ENCODE data around the gene POLR1F. TPM values are rescaled to one million over a fixed set of nuclear protein-coding genes. Genes with fewer than 3 reads are reported as not detected.
"Not testable (repeated sequence)": the region's sequence is repeated elsewhere in the genome, so short reads cannot be mapped to it uniquely, and the experiment has no call there.

POLR1F gene
- total RNA-seq, 2 experiments from 2014 or later, result 17.7 to 20.3 TPM

GRCh38 chr7:19707240-19707639 is 1.6 kb downstream of the POLR1F start:
- peaks cover 3% of the 10 kb centered on the region for H3K27me3 Mint-ChIP-seq (ENCODE audit: low read depth)
- DNase-seq (no peak), ATAC-seq (no peak)
- H3K36me3 Mint-ChIP-seq (ENCODE audit: low read depth), result peaks cover 13% of the 10 kb centered on the region
- peaks cover 37% of the 10 kb centered on the region for H3K4me1 Mint-ChIP-seq (ENCODE audit: low read depth)
- ChIA-PET CTCF (no interaction called here), POLR2A (no interaction called here)
- H3K4me3 Mint-ChIP-seq, result peak overlapping the region; percentile 96
- H3K27ac Mint-ChIP-seq, result no peak overlapping the region
- no peaks in the 10 kb centered on the region for H3K9me3 Mint-ChIP-seq (ENCODE audit: insufficient read depth)

- POLR2A ChIA-PET, result no interaction called here
- DNase-seq (no peak), ATAC-seq (no peak)
- CTCF ChIA-PET, result no interaction called here
- H3K9me3 Mint-ChIP-seq (ENCODE audit: insufficient read depth), result no peaks in the 10 kb centered on the region
- peaks cover 18% of the 10 kb centered on the region for H3K36me3 Mint-ChIP-seq (ENCODE audit: low read depth)
- no peak overlapping the region for H3K4me3 Mint-ChIP-seq
- H3K4me1 Mint-ChIP-seq (ENCODE audit: low read depth), result peaks cover 37% of the 10 kb centered on the region
- no peak overlapping the region for H3K27ac Mint-ChIP-seq
- no peaks in the 10 kb centered on the region for H3K27me3 Mint-ChIP-seq (ENCODE audit: low read depth)
Measured at GRCh38 chr7:19705663-19706062, 3.2 kb downstream of the POLR1F start.

GRCh38 chr7:19701471-19701870 is 7.4 kb downstream of the POLR1F start:
- CTCF ChIA-PET, result interaction anchor here (2.1 kb wide), 1 partner anchor 12 kb away, joined by 12 read pairs; no protein-coding TSS in a partner anchor
- no peak for ATAC-seq

GRCh38 chr7:19700936-19701335 is 7.9 kb downstream of the POLR1F start:
- peaks cover 37% of the 10 kb centered on the region for H3K36me3 Mint-ChIP-seq (ENCODE audit: low read depth)
- no peak overlapping the region for H3K4me3 Mint-ChIP-seq
- H3K27ac Mint-ChIP-seq, result no peak overlapping the region
- ATAC-seq, result no peak
- no peaks in the 10 kb centered on the region for H3K27me3 Mint-ChIP-seq (ENCODE audit: low read depth)
- H3K4me1 Mint-ChIP-seq (ENCODE audit: low read depth), result peaks cover 3% of the 10 kb centered on the region
- POLR2A ChIA-PET, result interaction anchor here (1.1 kb wide), 1 partner anchor 8 kb away, joined by 3 read pairs; the partner anchor contains the start of gene POLR1F
- CTCF ChIA-PET, result interaction anchor here (1.0 to 2.1 kb wide), 4 partner anchors 8 to 14 kb away, joined by 3 to 12 read pairs (median 8); partner anchors contain the start of gene POLR1F
- no peak for DNase-seq
- H3K9me3 Mint-ChIP-seq (ENCODE audit: insufficient read depth), result no peaks in the 10 kb centered on the region

More at GRCh38 chr7:19701471-19701870, 7.4 kb downstream of the POLR1F start:
- Mint-ChIP-seq H3K27me3 (ENCODE audit: low read depth) (no peaks in the 10 kb centered on the region), H3K4me3 (no peak overlapping the region), H3K36me3 (ENCODE audit: low read depth) (peaks cover 37% of the 10 kb centered on the region), H3K27ac (no peak overlapping the region), H3K9me3 (ENCODE audit: insufficient read depth) (no peaks in the 10 kb centered on the region), H3K4me1 (ENCODE audit: low read depth) (peaks cover 8% of the 10 kb centered on the region)
- DNase-seq, result no peak
- POLR2A ChIA-PET, result no interaction called here

GRCh38 chr7:19698331-19698730 is 10.5 kb downstream of the POLR1F start:
- Mint-ChIP-seq H3K4me3 (no peak overlapping the region), H3K36me3 (ENCODE audit: low read depth) (peaks cover 33% of the 10 kb centered on the region), H3K9me3 (ENCODE audit: insufficient read depth) (no peaks in the 10 kb centered on the region), H3K4me1 (ENCODE audit: low read depth) (no peaks in the 10 kb centered on the region), H3K27ac (no peak overlapping the region), H3K27me3 (ENCODE audit: low read depth) (no peaks in the 10 kb centered on the region)
- CTCF ChIA-PET, result interaction anchor here (1.6 kb wide), 1 partner anchor 10 kb away, joined by 6 read pairs; the partner anchor contains the start of gene POLR1F
- POLR2A ChIA-PET, result interaction anchor here (2.4 kb wide), 1 partner anchor 10 kb away, joined by 9 read pairs; the partner anchor contains the start of gene POLR1F
- no peak for DNase-seq
- no peak for ATAC-seq

- no peak for DNase-seq
- no peaks in the 10 kb centered on the region for H3K9me3 Mint-ChIP-seq (ENCODE audit: insufficient read depth)
- H3K4me1 Mint-ChIP-seq (ENCODE audit: low read depth), result no peaks in the 10 kb centered on the region
- no peaks in the 10 kb centered on the region for H3K27me3 Mint-ChIP-seq (ENCODE audit: low read depth)
- ATAC-seq, result no peak
- H3K36me3 Mint-ChIP-seq (ENCODE audit: low read depth), result peaks cover 24% of the 10 kb centered on the region
- H3K4me3 Mint-ChIP-seq, result no peak overlapping the region
- CTCF ChIA-PET, result no interaction called here
- H3K27ac Mint-ChIP-seq, result no peak overlapping the region
- POLR2A ChIA-PET, result interaction anchor here (0.8 kb wide), 1 partner anchor 11 kb away, joined by 3 read pairs; no protein-coding TSS in a partner anchor
Measured at GRCh38 chr7:19696926-19697325, 11.9 kb downstream of the POLR1F start.

- no peak overlapping the region for H3K27ac Mint-ChIP-seq
- peaks cover 5% of the 10 kb centered on the region for H3K36me3 Mint-ChIP-seq (ENCODE audit: low read depth)
- no peaks in the 10 kb centered on the region for H3K4me1 Mint-ChIP-seq (ENCODE audit: low read depth)
- no peak overlapping the region for H3K4me3 Mint-ChIP-seq
- DNase-seq (no peak), ATAC-seq (no peak)
- POLR2A ChIA-PET, result interaction anchor here (0.6 kb wide), 1 partner anchor 176 kb away, joined by 3 read pairs; no protein-coding TSS in a partner anchor
- CTCF ChIA-PET, result interaction anchor here (2.9 kb wide), 1 partner anchor 17 kb away, joined by 9 read pairs; the partner anchor contains the start of gene POLR1F
- H3K9me3 Mint-ChIP-seq (ENCODE audit: insufficient read depth), result no peaks in the 10 kb centered on the region
- no peaks in the 10 kb centered on the region for H3K27me3 Mint-ChIP-seq (ENCODE audit: low read depth)
Measured at GRCh38 chr7:19692111-19692828, 16.6 kb downstream of the POLR1F start.

GRCh38 chr7:19690736-19691135 is 18.1 kb downstream of the POLR1F start:
- CTCF ChIA-PET, result no interaction called here
- H3K9me3 Mint-ChIP-seq (ENCODE audit: insufficient read depth), result no peaks in the 10 kb centered on the region
- no peak for ATAC-seq

GRCh38 chr7:19689130-19689529 is 19.7 kb downstream of the POLR1F start:
- H3K36me3 Mint-ChIP-seq (ENCODE audit: low read depth); H3K4me3 Mint-ChIP-seq; H3K27ac Mint-ChIP-seq; POLR2A ChIA-PET; DNase-seq; CTCF ChIA-PET; ATAC-seq; H3K9me3 Mint-ChIP-seq (ENCODE audit: insufficient read depth); H3K27me3 Mint-ChIP-seq (ENCODE audit: low read depth); H3K4me1 Mint-ChIP-seq (ENCODE audit: low read depth): not testable (repeated sequence)

More at GRCh38 chr7:19690736-19691135, 18.1 kb downstream of the POLR1F start:
- Mint-ChIP-seq H3K4me1 (ENCODE audit: low read depth) (no peaks in the 10 kb centered on the region), H3K36me3 (ENCODE audit: low read depth) (peaks cover under 1% of the 10 kb centered on the region), H3K27me3 (ENCODE audit: low read depth) (no peaks in the 10 kb centered on the region), H3K27ac (no peak overlapping the region), H3K4me3 (no peak overlapping the region)
- POLR2A ChIA-PET, result no interaction called here
- DNase-seq, result no peak

- POLR2A ChIA-PET, result interaction anchor here (0.6 kb wide), 1 partner anchor 27 kb away, joined by 3 read pairs; no protein-coding TSS in a partner anchor
- H3K36me3 Mint-ChIP-seq (ENCODE audit: low read depth), result no peaks in the 10 kb centered on the region
- no peak overlapping the region for H3K27ac Mint-ChIP-seq
- H3K4me1 Mint-ChIP-seq (ENCODE audit: low read depth), result peaks cover 6% of the 10 kb centered on the region
- H3K9me3 Mint-ChIP-seq (ENCODE audit: insufficient read depth), result no peaks in the 10 kb centered on the region
- no peaks in the 10 kb centered on the region for H3K27me3 Mint-ChIP-seq (ENCODE audit: low read depth)
- ATAC-seq, result no peak
- CTCF ChIA-PET, result interaction anchor here (0.6 kb wide), 1 partner anchor 16 kb away, joined by 3 read pairs; no protein-coding TSS in a partner anchor
- DNase-seq, result no peak
- no peak overlapping the region for H3K4me3 Mint-ChIP-seq
Measured at GRCh38 chr7:19681596-19681995, 27.2 kb downstream of the POLR1F start.

- Mint-ChIP-seq H3K27me3 (ENCODE audit: low read depth) (no peaks in the 10 kb centered on the region), H3K4me1 (ENCODE audit: low read depth) (peaks cover 6% of the 10 kb centered on the region), H3K36me3 (ENCODE audit: low read depth) (no peaks in the 10 kb centered on the region), H3K9me3 (ENCODE audit: insufficient read depth) (no peaks in the 10 kb centered on the region), H3K4me3 (no peak overlapping the region), H3K27ac (no peak overlapping the region)
- ChIA-PET CTCF (interaction anchor here (1.0 to 1.9 kb wide), 2 partner anchors 12 to 32 kb away, joined by 4 read pairs; no protein-coding TSS in a partner anchor), POLR2A (interaction anchor here (0.7 to 1.4 kb wide), 2 partner anchors 31 to 32 kb away, joined by 3 read pairs; partner anchors contain the start of gene POLR1F)
- ATAC-seq (no peak), DNase-seq (no peak)
Measured at GRCh38 chr7:19677180-19677579, 31.7 kb downstream of the POLR1F start.

GRCh38 chr7:19675816-19676215 is 33.0 kb downstream of the POLR1F start:
- POLR2A ChIA-PET, result no interaction called here
- Mint-ChIP-seq H3K4me3 (no peak overlapping the region), H3K27me3 (ENCODE audit: low read depth) (no peaks in the 10 kb centered on the region), H3K9me3 (ENCODE audit: insufficient read depth) (no peaks in the 10 kb centered on the region), H3K27ac (no peak overlapping the region), H3K36me3 (ENCODE audit: low read depth) (no peaks in the 10 kb centered on the region), H3K4me1 (ENCODE audit: low read depth) (peaks cover 6% of the 10 kb centered on the region)
- DNase-seq (no peak), ATAC-seq (no peak)
- CTCF ChIA-PET, result no interaction called here
